Fibroblast of skin of left biceps (primary cell): Measurements from ENCODE around the gene OTOG.

Experiments used
- DNase-seq, 2 experiments: peaks; one replicate each; pipeline ENCODE4 v3.0.0-alpha.2; 2013; ENCODE audit warnings: low read depth in 2 of 2

OTOG gene

DNA sequence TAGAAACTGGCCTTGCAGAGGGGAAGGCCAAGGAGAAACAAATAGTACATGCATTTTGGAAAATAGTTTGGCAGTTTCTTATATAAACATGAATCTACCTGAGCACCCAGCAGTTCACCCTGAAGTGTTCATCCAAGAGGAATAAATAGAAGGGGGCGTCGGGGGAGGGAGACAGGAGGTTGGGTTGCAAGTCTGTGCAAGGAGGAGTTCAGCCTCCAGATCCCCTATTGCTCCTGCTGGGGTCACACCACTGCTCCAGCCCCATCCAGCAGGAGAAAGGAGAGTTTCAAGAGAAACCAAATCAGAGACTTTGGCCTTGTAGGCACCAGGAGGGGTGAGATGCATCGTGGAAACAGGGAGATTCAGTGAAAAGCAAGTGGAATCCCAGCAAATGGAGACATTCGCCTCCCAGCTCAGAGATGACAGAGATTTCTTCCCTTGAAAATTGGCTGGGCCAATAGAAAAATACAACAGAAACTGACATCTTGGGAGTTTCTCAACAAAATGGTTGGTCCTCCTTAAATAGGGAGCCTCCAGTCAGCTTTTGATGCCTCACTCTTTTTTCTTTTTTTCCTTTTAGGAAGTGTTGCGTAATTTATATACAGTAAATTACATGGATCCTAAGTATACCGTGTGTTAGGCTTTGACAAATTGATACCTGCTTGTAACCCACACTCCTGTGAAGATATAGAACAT lies 34.1 kb downstream of the OTOG start:
- DNase-seq, result no peak

DNA sequence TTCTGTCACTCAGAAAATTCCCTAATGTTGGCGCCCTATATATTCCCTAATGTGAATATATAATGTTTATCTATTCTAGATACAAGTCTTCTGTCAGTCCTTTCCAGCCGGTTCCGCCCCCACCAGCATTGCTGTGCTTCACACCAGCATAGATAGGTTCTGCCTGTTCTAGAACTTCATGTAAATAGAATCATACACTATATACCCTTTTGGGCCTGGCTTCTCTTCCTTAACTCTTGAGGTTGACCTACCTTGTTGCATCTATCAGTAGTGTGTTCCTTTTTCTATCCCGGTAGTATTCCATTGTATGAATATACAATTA lies 34.6 kb downstream of the OTOG start:
- DNase-seq, result no peak

DNA sequence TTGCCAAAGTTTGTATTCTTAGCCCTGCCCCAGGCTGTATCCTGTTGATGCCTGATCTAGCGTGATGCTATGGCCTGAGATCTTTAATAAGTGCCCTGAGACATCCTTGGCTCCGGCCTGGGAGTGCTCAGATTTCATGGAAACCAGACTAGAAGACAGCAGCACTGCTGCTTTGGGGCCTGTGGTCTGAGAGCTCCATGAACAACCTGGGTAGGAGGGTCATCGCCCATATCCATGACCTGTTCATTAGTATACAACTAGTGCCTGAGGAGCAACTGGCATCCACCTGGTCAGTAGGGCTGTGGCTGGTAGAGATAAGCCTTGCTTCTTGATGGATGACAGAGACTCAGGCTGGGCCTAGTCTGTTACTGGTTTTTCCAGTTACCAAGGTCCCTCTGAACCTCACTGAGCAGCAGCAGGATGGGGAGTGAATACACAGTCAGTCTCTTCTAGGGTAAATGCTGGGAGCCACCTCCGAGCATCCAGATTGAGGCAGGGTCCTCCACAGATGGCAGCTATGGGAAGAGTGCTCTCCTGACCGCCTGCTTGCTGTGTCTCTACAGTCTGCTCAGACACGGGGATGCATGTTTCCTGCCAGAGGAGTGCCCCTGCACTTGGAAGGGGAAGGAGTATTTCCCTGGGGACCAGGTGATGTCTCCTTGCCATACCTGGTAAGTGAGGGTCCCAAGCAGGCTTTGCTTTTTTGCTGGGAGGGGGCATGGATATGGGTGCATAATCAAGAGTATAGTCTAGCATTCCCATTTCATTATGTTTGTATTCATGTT lies 39.0 kb downstream of the OTOG start:
- DNase-seq, result no peak

DNA sequence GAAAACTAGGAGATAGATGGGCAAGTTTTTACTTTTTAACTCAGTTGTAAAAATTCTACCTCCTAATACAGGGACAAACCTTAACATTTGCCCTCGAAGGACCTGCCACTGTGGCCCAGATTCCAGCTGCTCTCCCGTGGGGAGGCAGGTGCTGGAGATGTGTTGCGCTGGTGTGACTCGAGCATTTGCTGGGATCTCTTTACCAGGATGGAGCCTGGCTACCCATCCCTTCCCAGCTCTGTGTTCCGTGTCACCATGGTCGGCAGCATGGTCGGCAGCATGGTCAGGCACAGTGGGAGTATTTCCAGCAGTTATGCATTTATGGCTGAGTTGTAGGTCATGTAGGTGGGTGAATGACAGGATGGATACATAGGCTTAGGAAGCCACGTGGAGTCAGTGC lies 41.1 kb downstream of the OTOG start:
- DNase-seq, result no peak

- DNase-seq, result no peak
Observed at GRCh38 chr11:17588721-17589120, 41.7 kb downstream of the OTOG start.

GRCh38 chr11:17590463-17590862 lies 43.4 kb downstream of the OTOG start:
- DNase-seq, result no peak

- no peak for DNase-seq
Observed at GRCh38 chr11:17591293-17591692, 44.2 kb downstream of the OTOG start.

DNA sequence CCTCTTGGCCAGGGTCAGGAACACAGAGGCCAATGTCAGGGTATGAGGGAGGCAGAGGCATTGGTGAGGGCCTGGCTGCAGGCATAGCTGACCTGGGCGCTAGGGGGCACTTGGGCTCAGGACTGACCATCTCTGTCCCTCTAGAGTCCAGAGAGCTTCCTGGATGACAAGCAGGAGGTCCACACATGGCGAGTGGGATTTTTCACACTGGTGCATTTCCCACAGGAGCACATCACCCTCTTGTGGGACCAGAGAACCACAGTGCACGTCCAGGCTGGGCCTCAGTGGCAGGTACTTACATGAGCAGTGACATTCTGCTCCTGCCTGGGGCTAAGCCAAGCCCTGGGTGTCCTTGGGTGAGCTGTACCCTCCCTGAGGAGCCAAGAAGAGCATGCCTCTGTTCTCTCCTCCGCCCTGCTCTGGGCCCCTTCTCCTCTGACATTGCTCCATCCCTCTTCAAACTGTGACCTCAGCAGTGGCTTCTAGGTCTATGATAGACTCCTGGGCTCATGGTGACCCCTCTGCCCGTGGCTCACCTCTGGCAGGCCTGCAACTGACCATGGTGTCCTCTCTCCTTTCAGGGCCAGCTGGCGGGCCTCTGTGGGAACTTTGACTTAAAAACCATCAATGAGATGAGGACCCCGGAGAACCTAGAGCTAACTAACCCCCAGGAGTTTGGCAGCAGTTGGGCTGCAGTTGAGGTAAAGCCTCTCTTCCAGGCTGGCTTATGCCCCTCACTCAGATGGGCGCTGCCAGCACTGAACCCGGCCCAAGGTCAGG lies 46.6 kb downstream of the OTOG start:
- no peak for DNase-seq

DNA sequence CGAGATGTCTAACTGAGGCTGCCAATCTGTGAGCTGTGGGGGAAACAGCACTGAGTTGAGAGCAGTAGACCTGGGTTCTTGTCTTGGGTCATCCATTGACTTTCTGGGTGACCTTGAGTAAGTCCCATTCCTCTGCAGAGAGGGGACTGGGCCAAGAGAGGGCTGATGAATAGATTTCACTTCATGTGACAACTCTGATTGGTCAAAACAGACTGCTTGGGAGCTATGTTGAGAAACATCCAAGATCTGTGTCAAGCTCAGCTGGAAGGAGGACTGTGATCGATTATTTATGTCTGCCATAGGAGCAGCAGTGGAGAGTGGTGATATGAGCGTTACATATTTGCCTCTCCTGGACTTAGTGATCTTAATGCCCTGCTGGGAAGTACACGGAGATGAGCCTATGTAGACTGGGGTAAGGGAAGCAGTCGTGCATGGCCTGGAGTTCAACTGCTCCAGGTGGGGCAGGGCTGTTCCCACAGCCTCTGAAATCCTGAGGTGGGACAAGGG lies 47.7 kb downstream of the OTOG start:
- no peak for DNase-seq

- DNase-seq, result no peak
Observed at GRCh38 chr11:17595526-17596309, 48.7 kb downstream of the OTOG start.

DNA sequence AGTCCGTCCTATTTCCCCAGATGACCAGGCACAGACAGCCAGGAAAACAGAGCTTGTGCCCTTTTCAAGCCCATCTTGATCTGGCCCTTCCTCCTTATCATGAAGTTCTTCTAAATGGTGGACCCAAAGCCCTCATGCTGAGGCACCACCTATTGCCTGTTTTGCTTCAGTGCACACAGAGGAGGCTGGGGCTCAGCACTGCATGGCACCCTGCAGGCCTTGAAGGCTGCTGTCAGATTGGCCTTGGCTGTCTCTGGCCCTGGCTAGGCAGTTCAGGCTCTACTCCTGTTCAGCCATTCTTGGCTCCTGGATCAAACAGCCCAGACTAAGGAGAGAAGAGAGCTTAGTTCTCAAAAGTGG lies 49.2 kb downstream of the OTOG start:
- DNase-seq, result no peak

GRCh38 chr11:17596711-17597110 lies 49.7 kb downstream of the OTOG start:
- DNase-seq, result no peak

DNA sequence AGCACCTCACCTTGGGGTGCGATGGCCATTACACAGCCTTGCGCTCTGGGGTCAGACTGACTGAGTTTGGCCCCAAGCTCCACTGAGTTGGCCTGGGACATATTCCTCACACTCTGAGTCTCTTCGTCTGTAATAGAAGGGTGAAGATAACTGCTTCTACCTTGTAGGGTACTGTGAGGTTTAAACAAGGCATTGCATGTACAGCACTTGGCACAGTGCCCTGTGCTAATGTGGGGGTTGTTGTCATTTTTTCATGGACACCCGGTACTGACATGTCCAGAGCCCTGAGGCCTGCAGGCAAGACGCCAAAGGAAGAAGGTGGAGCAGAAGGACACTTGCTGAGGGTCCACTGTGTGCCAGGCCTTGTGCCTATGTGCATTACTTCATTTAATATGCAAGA lies 50.7 kb downstream of the OTOG start:
- DNase-seq, result no peak

DNA sequence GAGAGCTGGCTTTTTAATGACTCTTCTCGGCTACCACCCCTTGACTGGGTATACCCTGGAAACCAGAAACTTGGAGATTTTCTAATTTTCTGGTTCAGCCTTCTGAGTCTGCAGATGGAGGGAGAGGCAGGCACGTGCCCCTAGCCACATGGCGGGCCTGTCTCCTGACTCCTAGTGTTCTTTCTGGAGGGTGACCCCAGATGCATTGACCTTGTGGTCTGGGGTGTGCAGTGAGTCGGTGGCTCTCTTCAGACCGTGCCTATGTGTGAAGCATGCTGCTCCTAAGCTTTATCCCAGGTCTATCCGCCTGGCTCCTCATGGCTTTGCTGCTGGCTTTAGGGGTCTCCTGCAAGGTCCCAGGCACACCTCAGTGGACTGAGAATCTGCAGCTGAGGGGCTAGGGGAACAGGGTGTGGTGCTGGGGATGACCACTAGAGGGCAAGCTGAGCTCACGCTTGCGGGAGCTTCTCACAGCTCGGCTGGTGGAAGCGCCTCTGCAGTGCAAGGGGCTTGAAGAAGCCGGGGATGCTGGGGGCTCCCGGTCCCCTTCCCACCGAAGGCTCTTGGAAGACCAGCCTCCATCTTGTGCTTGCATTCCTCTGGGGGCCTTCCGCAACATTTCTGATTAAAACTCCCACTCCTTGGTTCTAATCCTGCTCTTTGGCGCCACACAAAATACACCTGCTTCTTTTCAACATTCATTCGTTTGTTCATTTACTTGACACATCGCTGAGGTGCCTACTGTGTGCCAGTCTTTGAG lies 51.8 kb downstream of the OTOG start:
- peak; percentile 4 to 13 for DNase-seq

GRCh38 chr11:17599460-17599925 lies 52.4 kb downstream of the OTOG start:
- no peak for DNase-seq

GRCh38 chr11:17600316-17601255 lies 53.5 kb downstream of the OTOG start:
- no peak for DNase-seq

GRCh38 chr11:17601256-17601671 lies 54.2 kb downstream of the OTOG start:
- no peak for DNase-seq

DNA sequence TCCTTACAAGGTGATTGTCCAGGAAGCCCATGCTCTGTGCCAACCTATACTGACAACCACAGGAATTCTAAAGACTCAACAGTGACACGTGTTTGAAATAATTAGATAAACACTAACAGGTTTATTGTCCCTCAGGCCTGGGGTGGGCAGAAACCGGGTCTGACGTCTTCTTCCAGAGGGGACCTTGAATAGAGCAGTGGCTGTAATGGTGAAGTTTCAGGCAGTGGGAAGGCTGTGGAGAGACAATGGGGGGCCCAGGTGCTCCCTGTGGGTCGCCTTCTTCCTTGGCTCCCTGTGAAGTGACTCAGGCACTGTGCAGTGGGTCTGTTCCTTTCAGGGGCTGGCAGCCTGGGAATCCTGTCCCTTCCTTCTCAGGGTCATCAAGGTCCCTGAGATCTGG lies 54.6 kb downstream of the OTOG start:
- no peak for DNase-seq

- no peak for DNase-seq
Observed at GRCh38 chr11:17602105-17603001, 55.3 kb downstream of the OTOG start.
